ENCODE data around the gene MAL.

MAL gene

DNA sequence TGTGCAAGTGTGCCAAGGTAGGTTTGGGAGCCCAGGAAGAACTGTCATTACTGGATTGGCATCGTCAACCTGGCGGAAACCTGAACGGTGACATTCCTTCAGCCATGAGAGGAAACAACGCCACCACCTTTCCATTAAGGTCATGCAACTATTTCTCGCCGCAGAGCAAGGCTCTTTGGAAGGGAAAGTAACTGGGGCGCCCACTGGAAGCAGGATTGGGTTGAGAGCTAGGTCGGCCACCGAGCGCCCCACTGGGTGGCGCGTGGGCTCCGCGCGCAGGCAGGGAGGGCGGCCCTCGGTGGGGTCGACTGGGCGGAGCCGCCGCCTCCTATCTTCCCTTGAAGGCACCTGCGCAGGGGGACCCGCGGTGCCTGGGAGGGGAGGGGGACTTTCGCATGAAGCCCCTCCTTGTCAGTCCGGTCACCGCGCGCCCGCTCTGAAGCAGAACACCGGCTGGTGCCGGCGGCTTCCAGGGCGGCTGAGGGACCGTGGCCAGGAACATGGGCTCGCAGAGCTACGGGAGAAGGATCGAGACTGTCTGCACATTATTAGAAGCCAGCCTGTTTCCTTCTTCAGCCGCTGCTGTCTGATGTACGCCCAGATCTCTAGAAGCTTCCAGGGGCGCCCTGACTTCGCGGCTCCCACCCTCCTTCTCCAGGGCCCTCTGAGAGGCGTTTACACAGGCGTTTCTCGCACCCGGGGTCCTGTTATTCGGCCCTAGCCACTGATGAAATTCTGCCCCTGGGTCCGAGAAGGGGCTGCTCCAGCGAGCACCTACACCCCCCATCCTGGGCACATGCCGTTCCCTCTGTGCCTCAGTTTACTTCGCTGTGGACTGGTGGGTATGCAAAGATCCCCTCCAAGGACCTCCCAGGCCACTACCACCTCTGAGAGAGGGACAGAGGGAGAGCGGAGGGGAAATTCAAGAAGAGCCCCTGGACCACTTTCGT, 27.3 kb upstream of the MAL start:
- FAIRE-seq = no peak
- TF ChIP-seq, protein P1, sequence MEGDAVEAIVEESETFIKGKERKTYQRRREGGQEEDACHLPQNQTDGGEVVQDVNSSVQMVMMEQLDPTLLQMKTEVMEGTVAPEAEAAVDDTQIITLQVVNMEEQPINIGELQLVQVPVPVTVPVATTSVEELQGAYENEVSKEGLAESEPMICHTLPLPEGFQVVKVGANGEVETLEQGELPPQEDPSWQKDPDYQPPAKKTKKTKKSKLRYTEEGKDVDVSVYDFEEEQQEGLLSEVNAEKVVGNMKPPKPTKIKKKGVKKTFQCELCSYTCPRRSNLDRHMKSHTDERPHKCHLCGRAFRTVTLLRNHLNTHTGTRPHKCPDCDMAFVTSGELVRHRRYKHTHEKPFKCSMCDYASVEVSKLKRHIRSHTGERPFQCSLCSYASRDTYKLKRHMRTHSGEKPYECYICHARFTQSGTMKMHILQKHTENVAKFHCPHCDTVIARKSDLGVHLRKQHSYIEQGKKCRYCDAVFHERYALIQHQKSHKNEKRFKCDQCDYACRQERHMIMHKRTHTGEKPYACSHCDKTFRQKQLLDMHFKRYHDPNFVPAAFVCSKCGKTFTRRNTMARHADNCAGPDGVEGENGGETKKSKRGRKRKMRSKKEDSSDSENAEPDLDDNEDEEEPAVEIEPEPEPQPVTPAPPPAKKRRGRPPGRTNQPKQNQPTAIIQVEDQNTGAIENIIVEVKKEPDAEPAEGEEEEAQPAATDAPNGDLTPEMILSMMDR (IDR thresholded peaks at IDR 0.05; ENCODE audit: insufficient read depth, missing control alignments) = no peak
- no peak for DNase-seq (ENCODE audit: insufficient read length, low spot score)

DNA sequence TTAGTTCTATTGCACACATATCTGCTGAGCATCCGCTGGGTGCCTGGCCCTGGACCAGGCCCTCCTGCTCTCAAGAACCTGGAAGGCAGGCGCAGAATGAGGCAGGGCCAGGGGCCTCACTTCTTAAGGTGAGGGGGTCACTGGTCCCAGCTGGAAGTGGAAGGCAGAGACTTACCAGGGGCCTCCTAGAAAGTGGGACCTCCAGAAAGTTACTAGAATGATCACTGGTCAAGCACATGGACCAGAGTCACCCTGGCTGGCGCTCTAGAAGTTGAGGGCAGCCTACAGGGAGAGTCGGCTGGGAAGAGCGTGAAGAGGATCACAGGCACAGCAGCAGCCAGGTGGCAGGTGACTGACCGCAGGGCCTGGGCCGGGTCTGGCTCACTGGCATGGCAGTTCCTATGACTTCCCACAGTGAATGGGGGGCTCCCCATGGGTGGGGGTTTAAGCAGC, 26.1 kb upstream of the MAL start:
- TF ChIP-seq, protein P1 (IDR thresholded peaks at IDR 0.05; ENCODE audit: insufficient read depth, missing control alignments) = no peak
- FAIRE-seq (no peak), DNase-seq (ENCODE audit: insufficient read length, low spot score) (no peak)

GRCh38 chr2:95001051-95001562, 24.4 kb upstream of the MAL start:
- no peak for DNase-seq (ENCODE audit: insufficient read length, low spot score)
- FAIRE-seq = no peak
- TF ChIP-seq, protein P1 (IDR thresholded peaks at IDR 0.05; ENCODE audit: insufficient read depth, missing control alignments) = no peak

- FAIRE-seq = no peak
- TF ChIP-seq, protein P1 (IDR thresholded peaks at IDR 0.05; ENCODE audit: insufficient read depth, missing control alignments) = no peak
Observed at GRCh38 chr2:95001701-95002100, 23.8 kb upstream of the MAL start.

DNA sequence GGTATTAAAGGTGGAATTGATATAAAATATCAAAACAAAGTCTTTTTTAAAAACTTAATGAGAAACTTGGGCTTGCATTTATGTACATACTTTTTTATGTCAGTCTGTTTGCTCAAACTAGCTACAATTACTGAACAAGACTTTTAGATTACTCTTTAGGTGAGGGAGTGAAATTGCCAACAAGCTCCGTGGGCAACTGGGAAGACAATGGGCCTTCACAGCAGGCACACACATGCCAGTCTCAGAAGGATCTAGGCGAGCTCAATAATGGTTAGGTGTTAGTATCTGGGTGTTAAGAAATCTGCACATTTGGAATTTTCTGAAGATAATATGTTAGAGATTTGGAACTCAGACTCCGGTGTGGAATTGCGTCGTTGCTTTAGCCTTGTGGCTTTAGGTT, 23.0 kb upstream of the MAL start:
- DNase-seq (ENCODE audit: insufficient read length, low spot score) (no peak), FAIRE-seq (no peak)
- TF ChIP-seq, protein P1 (IDR thresholded peaks at IDR 0.05; ENCODE audit: insufficient read depth, missing control alignments) = no peak

More at GRCh38 chr2:95001701-95002100, 23.8 kb upstream of the MAL start:
- no peak for DNase-seq (ENCODE audit: insufficient read length, low spot score)

DNA sequence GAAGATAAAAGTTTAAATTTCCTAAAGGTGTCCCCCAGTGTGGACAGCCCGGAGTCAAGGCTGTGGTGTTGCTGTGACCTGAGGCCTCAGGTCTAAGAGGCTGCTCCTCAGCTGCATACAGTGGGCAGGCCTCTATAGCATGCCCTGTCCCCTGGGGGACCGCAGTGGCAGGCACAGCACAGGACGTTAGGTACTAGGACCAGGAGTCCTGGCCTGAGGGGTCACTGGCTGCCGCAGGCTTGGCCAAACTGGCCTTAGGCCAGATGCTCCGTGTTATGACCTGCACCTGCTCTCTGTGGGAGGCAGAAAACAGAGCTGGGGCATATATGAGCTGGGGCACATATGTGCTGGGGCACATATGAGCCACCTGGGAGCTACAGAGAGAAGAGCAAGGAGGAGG, 21.2 kb upstream of the MAL start:
- DNase-seq (ENCODE audit: insufficient read length, low spot score) = no peak
- no peak for FAIRE-seq
- TF ChIP-seq, protein P1 (IDR thresholded peaks at IDR 0.05; ENCODE audit: insufficient read depth, missing control alignments) = no peak

DNA sequence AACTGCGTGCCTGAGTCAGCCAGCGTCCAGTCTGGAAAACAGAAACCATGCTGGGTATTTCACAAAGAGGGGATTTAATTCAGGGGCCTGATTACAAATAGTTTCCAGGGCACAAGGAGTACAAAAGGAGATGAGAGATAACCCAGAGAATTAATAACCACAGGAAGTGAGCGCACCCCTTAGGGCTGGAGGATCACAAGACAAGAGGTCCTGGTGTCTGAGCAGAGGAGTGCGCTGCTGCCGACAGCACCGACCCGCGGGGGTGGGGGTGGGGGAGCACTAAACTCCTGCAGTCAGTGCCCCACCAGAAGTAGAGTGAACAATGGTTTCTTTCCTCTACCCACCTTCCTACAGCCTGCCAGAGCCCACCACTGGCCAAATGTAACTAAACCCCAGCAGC, 20.8 kb upstream of the MAL start:
- no peak for FAIRE-seq
- TF ChIP-seq, protein P1 (IDR thresholded peaks at IDR 0.05; ENCODE audit: insufficient read depth, missing control alignments) = no peak
- DNase-seq (ENCODE audit: insufficient read length, low spot score) = no peak

Data from D721Med (cell line).